Large intestine (tissue), 3 donors: ENCODE results near the gene CECR2. TPM values are rescaled to one million over a fixed set of nuclear protein-coding genes. Genes with fewer than 3 reads are reported as not detected.
"Not testable (repeated sequence)": the region's sequence is repeated elsewhere in the genome, so short reads cannot be mapped to it uniquely, and the experiment has no call there.

ENCODE experiments used
- DNase-seq, 2 donors: peaks; one replicate each; pipeline versions ENCODE4 v3.0.0 to v3.0.0-alpha.2; 2013
- H3K27ac ChIP-seq: one replicate; pipeline ENCODE4 v1.5.1; 2013; ENCODE audit warnings: low read length
- H3K27me3 ChIP-seq: 2 replicates; pipeline ENCODE4 v1.6.1; 2013; ENCODE audit warnings: low read length; ENCODE audit not compliant: control insufficient read depth, insufficient read depth
- H3K36me3 ChIP-seq: 2 replicates; pipeline ENCODE4 v1.6.1; 2013; ENCODE audit warnings: low read length; ENCODE audit not compliant: control insufficient read depth, insufficient read depth
- H3K4me1 ChIP-seq: one replicate; pipeline ENCODE4 v1.6.1; 2013; ENCODE audit warnings: low read length; ENCODE audit not compliant: control insufficient read depth, insufficient read depth
- H3K4me3 ChIP-seq: one replicate; pipeline ENCODE4 v1.5.1; 2013; ENCODE audit warnings: low read length
- H3K9me3 ChIP-seq: one replicate; pipeline ENCODE4 v1.6.1; 2013; ENCODE audit warnings: mild to moderate bottlenecking, low read depth, low read length, moderate library complexity; ENCODE audit not compliant: control insufficient read depth
- WGBS: methylation state at CpG from one replicate; pipeline ENCODE4 v1.1.5; 2013; ENCODE audit warnings: low lambda C conversion rate; ENCODE audit not compliant: insufficient coverage; 5-methylcytosine and 5-hydroxymethylcytosine counted together
- polyA plus RNA-seq: library from polyadenylated mRNA; unstranded; fragments of 120-200 nt; gene quantifications from one replicate; pipeline ENCODE4 v1.2.1, GENCODE V29; 2013

The CECR2 gene
- polyA plus RNA-seq, 1 donor = 1.7 TPM

- not testable (repeated sequence) for H3K4me3 ChIP-seq, H3K36me3 ChIP-seq, H3K4me1 ChIP-seq, H3K27ac ChIP-seq, DNase-seq, H3K27me3 ChIP-seq, H3K9me3 ChIP-seq
- WGBS = 100% methylated on average over 1 of the region's 6 CpGs
Measured at GRCh38 chr22:17427528-17427927, 58.3 kb downstream of the CECR2 start.

- H3K4me3 ChIP-seq = no peak overlapping the region
- H3K27ac ChIP-seq = no peak overlapping the region
- no peaks in the 10 kb centered on the region for H3K27me3 ChIP-seq
- H3K4me1 ChIP-seq = no peaks in the 10 kb centered on the region
- DNase-seq = no peak
- no peaks in the 10 kb centered on the region for H3K36me3 ChIP-seq
- 100% methylated on average over 1 of the region's 1 CpG for WGBS
- no peaks in the 10 kb centered on the region for H3K9me3 ChIP-seq
Measured at GRCh38 chr22:17429516-17429915, 60.3 kb downstream of the CECR2 start.

- Histone ChIP-seq H3K27me3 (no peaks in the 10 kb centered on the region), H3K36me3 (no peaks in the 10 kb centered on the region), H3K4me1 (no peaks in the 10 kb centered on the region), H3K9me3 (no peaks in the 10 kb centered on the region), H3K27ac (no peak overlapping the region), H3K4me3 (no peak overlapping the region)
- no peak for DNase-seq
Measured at GRCh38 chr22:17430412-17430811, 61.2 kb downstream of the CECR2 start.

- no peak overlapping the region for H3K4me3 ChIP-seq
- H3K27me3 ChIP-seq = no peaks in the 10 kb centered on the region
- H3K27ac ChIP-seq = no peak overlapping the region
- no peaks in the 10 kb centered on the region for H3K36me3 ChIP-seq
- H3K9me3 ChIP-seq = no peaks in the 10 kb centered on the region
- 80% methylated on average over 1 of the region's 1 CpG for WGBS
- DNase-seq = no peak
- H3K4me1 ChIP-seq = no peaks in the 10 kb centered on the region
Measured at GRCh38 chr22:17431179-17431578, 61.9 kb downstream of the CECR2 start.

- no peaks in the 10 kb centered on the region for H3K27me3 ChIP-seq
- H3K27ac ChIP-seq = no peak overlapping the region
- no peak for DNase-seq
- H3K4me3 ChIP-seq = no peak overlapping the region
- no peaks in the 10 kb centered on the region for H3K4me1 ChIP-seq
- no peaks in the 10 kb centered on the region for H3K9me3 ChIP-seq
- no peaks in the 10 kb centered on the region for H3K36me3 ChIP-seq
- no CpG with 5 or more reads among the region's 3 CpGs for WGBS
Measured at GRCh38 chr22:17434856-17435255, 65.6 kb downstream of the CECR2 start.

GRCh38 chr22:17435375-17435774 is 66.1 kb downstream of the CECR2 start:
- no peak for DNase-seq
- Histone ChIP-seq H3K27me3 (no peaks in the 10 kb centered on the region), H3K9me3 (no peaks in the 10 kb centered on the region), H3K4me3 (no peak overlapping the region), H3K4me1 (no peaks in the 10 kb centered on the region), H3K36me3 (no peaks in the 10 kb centered on the region), H3K27ac (no peak overlapping the region)
- WGBS = 100% methylated on average over 2 of the region's 3 CpGs

- H3K27me3 ChIP-seq = no peaks in the 10 kb centered on the region
- H3K27ac ChIP-seq = no peak overlapping the region
- H3K36me3 ChIP-seq = no peaks in the 10 kb centered on the region
- H3K9me3 ChIP-seq = no peaks in the 10 kb centered on the region
- H3K4me1 ChIP-seq = no peaks in the 10 kb centered on the region
- H3K4me3 ChIP-seq = no peak overlapping the region
- DNase-seq = no peak
- WGBS = 75% methylated on average over 1 of the region's 5 CpGs
Measured at GRCh38 chr22:17436382-17436980, 67.2 kb downstream of the CECR2 start.

GRCh38 chr22:17436981-17437412 is 67.7 kb downstream of the CECR2 start:
- H3K27ac ChIP-seq = no peak overlapping the region

GRCh38 chr22:17438026-17438425 is 68.8 kb downstream of the CECR2 start:
- no peak overlapping the region for H3K27ac ChIP-seq
- no peaks in the 10 kb centered on the region for H3K27me3 ChIP-seq
- no peaks in the 10 kb centered on the region for H3K9me3 ChIP-seq
- no peak overlapping the region for H3K4me3 ChIP-seq
- no peaks in the 10 kb centered on the region for H3K4me1 ChIP-seq
- DNase-seq = no peak
- WGBS = 60% methylated on average over 1 of the region's 2 CpGs
- no peaks in the 10 kb centered on the region for H3K36me3 ChIP-seq

More at GRCh38 chr22:17436981-17437412, 67.7 kb downstream of the CECR2 start:
- no peaks in the 10 kb centered on the region for H3K36me3 ChIP-seq
- H3K27me3 ChIP-seq = no peaks in the 10 kb centered on the region
- WGBS = 60% methylated on average over 1 of the region's 8 CpGs
- H3K9me3 ChIP-seq = no peaks in the 10 kb centered on the region
- H3K4me1 ChIP-seq = no peaks in the 10 kb centered on the region
- DNase-seq = peak in 1 of 2 donors; percentile 4
- H3K4me3 ChIP-seq = no peak overlapping the region

- Histone ChIP-seq H3K27me3 (no peaks in the 10 kb centered on the region), H3K9me3 (no peaks in the 10 kb centered on the region), H3K4me1 (no peaks in the 10 kb centered on the region), H3K36me3 (no peaks in the 10 kb centered on the region), H3K4me3 (no peak overlapping the region), H3K27ac (no peak overlapping the region)
- no CpG with 5 or more reads among the region's 5 CpGs for WGBS
- DNase-seq = no peak
Measured at GRCh38 chr22:17441326-17441725, 72.1 kb downstream of the CECR2 start.

- H3K4me3 ChIP-seq = no peak overlapping the region
- no peak for DNase-seq
Measured at GRCh38 chr22:17443405-17444203, 74.3 kb downstream of the CECR2 start.

More at GRCh38 chr22:17443405-17444203, 74.3 kb downstream of the CECR2 start:
- 79% methylated on average over 5 of the region's 17 CpGs for WGBS
- H3K9me3 ChIP-seq = no peaks in the 10 kb centered on the region
- no peaks in the 10 kb centered on the region for H3K27me3 ChIP-seq
- no peak overlapping the region for H3K27ac ChIP-seq
- H3K4me1 ChIP-seq = no peaks in the 10 kb centered on the region
- H3K36me3 ChIP-seq = no peaks in the 10 kb centered on the region
